Measurements from ENCODE around the gene ZNF264.

ZNF264 gene
- 55.4 to 81.7 (median 56.2) reads per million in 3 donors for total RNA-seq

- peaks cover 29% of the 10 kb centered on the region for H3K36me3 ChIP-seq (ENCODE audit: control insufficient read depth, insufficient read depth, low read length)
- DNase-seq, result peak; percentile 69 to 78 (median 74)
These were observed at the start of gene ZNF264 for GRCh38 chr19:57191141-57192076. Gene ZNF264, plus strand, starts transcription at chr19:57191500. Its CDS starts 414 bp downstream, at chr19:57191914.

GRCh38 chr19:57141699-57142098 lies 49.6 kb upstream of the ZNF264 start:
- no peaks in the 10 kb centered on the region for H3K9me3 ChIP-seq (ENCODE audit: control insufficient read depth, low read length)
- H3K36me3 ChIP-seq (ENCODE audit: control insufficient read depth, insufficient read depth, low read length), result no peaks in the 10 kb centered on the region
- no peak overlapping the region for H3K27ac ChIP-seq (ENCODE audit: insufficient read depth, low read length, poor library complexity, severe bottlenecking)
- no peaks in the 10 kb centered on the region for H3K27me3 ChIP-seq (replicated peaks; ENCODE audit: control insufficient read depth, insufficient read depth, low read length, poor library complexity, severe bottlenecking)
- no peak for DNase-seq
- no peak overlapping the region for H3K4me3 ChIP-seq (ENCODE audit: insufficient read depth, low read depth, low read length, poor library complexity, severe bottlenecking)
- no peaks in the 10 kb centered on the region for H3K4me1 ChIP-seq (ENCODE audit: control insufficient read depth, insufficient read depth, low read length, poor library complexity, severe bottlenecking)

More at GRCh38 chr19:57191141-57192076, at the start of gene ZNF264:
- Histone ChIP-seq H3K27ac (ENCODE audit: insufficient read depth, low read length, poor library complexity, severe bottlenecking) (peak within 1 kb of the TSS; percentile 83), H3K4me3 (ENCODE audit: insufficient read depth, low read depth, low read length, poor library complexity, severe bottlenecking) (peak within 1 kb of the TSS; percentile 85), H3K9me3 (ENCODE audit: control insufficient read depth, low read length) (no peaks in the 10 kb centered on the region), H3K27me3 (replicated peaks; ENCODE audit: control insufficient read depth, insufficient read depth, low read length, poor library complexity, severe bottlenecking) (no peaks in the 10 kb centered on the region), H3K4me1 (ENCODE audit: control insufficient read depth, insufficient read depth, low read length, poor library complexity, severe bottlenecking) (peaks cover 13% of the 10 kb centered on the region)

DNA sequence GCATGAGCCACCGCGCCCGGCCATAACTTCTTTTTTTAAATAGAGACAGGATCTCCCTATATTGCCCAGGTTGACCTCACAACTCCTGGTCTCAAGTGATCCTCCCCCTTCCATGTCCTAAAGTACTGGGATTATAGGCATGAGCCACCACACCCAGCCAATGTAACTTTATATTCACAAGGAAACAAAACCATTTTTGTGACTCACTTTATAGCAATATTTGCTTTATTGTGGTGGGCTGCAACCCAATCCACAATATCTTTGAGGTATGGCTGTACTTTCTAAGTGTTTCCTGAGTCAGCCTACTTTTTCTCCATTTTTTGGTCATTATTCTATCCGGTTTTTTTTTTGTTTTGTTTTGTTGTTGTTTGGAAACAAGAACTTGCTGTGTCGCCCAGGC lies 38.4 kb upstream of the ZNF264 start:
- Histone ChIP-seq H3K9me3 (ENCODE audit: control insufficient read depth, low read length) (no peaks in the 10 kb centered on the region), H3K36me3 (ENCODE audit: control insufficient read depth, insufficient read depth, low read length) (no peaks in the 10 kb centered on the region), H3K27ac (ENCODE audit: insufficient read depth, low read length, poor library complexity, severe bottlenecking) (no peak overlapping the region), H3K27me3 (replicated peaks; ENCODE audit: control insufficient read depth, insufficient read depth, low read length, poor library complexity, severe bottlenecking) (no peaks in the 10 kb centered on the region), H3K4me3 (ENCODE audit: insufficient read depth, low read depth, low read length, poor library complexity, severe bottlenecking) (no peak overlapping the region), H3K4me1 (ENCODE audit: control insufficient read depth, insufficient read depth, low read length, poor library complexity, severe bottlenecking) (no peaks in the 10 kb centered on the region)
- DNase-seq, result no peak

- Histone ChIP-seq H3K36me3 (ENCODE audit: control insufficient read depth, insufficient read depth, low read length) (no peaks in the 10 kb centered on the region), H3K9me3 (ENCODE audit: control insufficient read depth, low read length) (no peaks in the 10 kb centered on the region), H3K4me3 (ENCODE audit: insufficient read depth, low read depth, low read length, poor library complexity, severe bottlenecking) (no peak overlapping the region), H3K4me1 (ENCODE audit: control insufficient read depth, insufficient read depth, low read length, poor library complexity, severe bottlenecking) (no peaks in the 10 kb centered on the region), H3K27me3 (replicated peaks; ENCODE audit: control insufficient read depth, insufficient read depth, low read length, poor library complexity, severe bottlenecking) (no peaks in the 10 kb centered on the region), H3K27ac (ENCODE audit: insufficient read depth, low read length, poor library complexity, severe bottlenecking) (no peak overlapping the region)
- DNase-seq, result no peak
These were observed 29.2 kb upstream of the ZNF264 start for GRCh38 chr19:57161985-57162539.

DNA sequence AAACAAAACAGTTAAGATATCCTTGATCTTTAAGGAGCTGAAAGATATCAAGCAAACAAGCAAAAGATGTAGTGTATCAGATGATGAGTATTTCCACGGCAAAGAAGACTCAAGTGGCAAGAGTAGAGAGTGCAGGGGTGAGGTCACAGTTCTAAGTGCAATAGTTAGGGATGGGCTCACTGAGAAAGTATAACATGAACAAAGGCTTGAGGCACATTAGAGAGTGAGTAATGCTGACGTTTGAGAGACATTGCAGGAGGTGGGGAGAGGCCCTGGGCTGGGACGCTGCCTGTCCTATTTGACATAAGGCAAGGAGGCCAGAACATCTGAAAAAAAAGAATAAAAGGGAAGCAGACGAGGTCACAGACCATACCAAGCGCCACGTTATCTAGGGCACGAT lies 25.5 kb upstream of the ZNF264 start:
- H3K36me3 ChIP-seq (ENCODE audit: control insufficient read depth, insufficient read depth, low read length), result no peaks in the 10 kb centered on the region
- DNase-seq, result no peak
- no peaks in the 10 kb centered on the region for H3K4me1 ChIP-seq (ENCODE audit: control insufficient read depth, insufficient read depth, low read length, poor library complexity, severe bottlenecking)
- H3K4me3 ChIP-seq (ENCODE audit: insufficient read depth, low read depth, low read length, poor library complexity, severe bottlenecking), result no peak overlapping the region
- H3K9me3 ChIP-seq (ENCODE audit: control insufficient read depth, low read length), result no peaks in the 10 kb centered on the region
- H3K27me3 ChIP-seq (replicated peaks; ENCODE audit: control insufficient read depth, insufficient read depth, low read length, poor library complexity, severe bottlenecking), result no peaks in the 10 kb centered on the region
- no peak overlapping the region for H3K27ac ChIP-seq (ENCODE audit: insufficient read depth, low read length, poor library complexity, severe bottlenecking)

DNA sequence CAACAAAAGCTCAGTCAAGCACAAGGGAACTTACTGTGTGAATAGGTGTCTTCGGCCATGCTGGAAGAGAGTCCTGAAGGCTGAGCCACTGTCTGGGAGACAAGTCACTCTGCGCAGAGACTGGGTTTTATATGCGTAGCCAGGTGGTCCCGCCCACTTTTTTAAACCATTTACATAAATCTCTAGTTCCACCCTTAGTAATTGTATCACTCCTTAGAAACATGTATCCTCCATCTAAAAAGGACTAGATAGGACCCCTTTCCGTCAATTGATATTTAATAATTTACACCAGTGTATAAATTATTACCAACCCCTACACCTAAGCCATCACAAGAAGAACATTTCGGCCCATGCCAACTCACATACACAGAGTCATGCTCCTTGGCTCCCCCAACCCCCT lies 23.9 kb upstream of the ZNF264 start, which contains the start of gene DUXA:
TSS of gene DUXA (minus strand) at position 101 of the 400 bp plus-strand sequence. CDS start at position 59, 42 bp downstream.
- Histone ChIP-seq H3K4me1 (ENCODE audit: control insufficient read depth, insufficient read depth, low read length, poor library complexity, severe bottlenecking) (no peaks in the 10 kb centered on the region), H3K27me3 (replicated peaks; ENCODE audit: control insufficient read depth, insufficient read depth, low read length, poor library complexity, severe bottlenecking) (no peaks in the 10 kb centered on the region), H3K9me3 (ENCODE audit: control insufficient read depth, low read length) (no peaks in the 10 kb centered on the region), H3K36me3 (ENCODE audit: control insufficient read depth, insufficient read depth, low read length) (no peaks in the 10 kb centered on the region), H3K27ac (ENCODE audit: insufficient read depth, low read length, poor library complexity, severe bottlenecking) (no peak within 1 kb of the TSS), H3K4me3 (ENCODE audit: insufficient read depth, low read depth, low read length, poor library complexity, severe bottlenecking) (no peak within 1 kb of the TSS)
- no peak for DNase-seq

- Histone ChIP-seq H3K4me1 (ENCODE audit: control insufficient read depth, insufficient read depth, low read length, poor library complexity, severe bottlenecking) (no peaks in the 10 kb centered on the region), H3K27me3 (replicated peaks; ENCODE audit: control insufficient read depth, insufficient read depth, low read length, poor library complexity, severe bottlenecking) (no peaks in the 10 kb centered on the region), H3K27ac (ENCODE audit: insufficient read depth, low read length, poor library complexity, severe bottlenecking) (no peak overlapping the region), H3K36me3 (ENCODE audit: control insufficient read depth, insufficient read depth, low read length) (no peaks in the 10 kb centered on the region), H3K4me3 (ENCODE audit: insufficient read depth, low read depth, low read length, poor library complexity, severe bottlenecking) (peak overlapping the region; percentile 37), H3K9me3 (ENCODE audit: control insufficient read depth, low read length) (no peaks in the 10 kb centered on the region)
- peak; percentile 9 to 35 (median 30) for DNase-seq
These were observed 19.7 kb upstream of the ZNF264 start for GRCh38 chr19:57171551-57172081.

DNA sequence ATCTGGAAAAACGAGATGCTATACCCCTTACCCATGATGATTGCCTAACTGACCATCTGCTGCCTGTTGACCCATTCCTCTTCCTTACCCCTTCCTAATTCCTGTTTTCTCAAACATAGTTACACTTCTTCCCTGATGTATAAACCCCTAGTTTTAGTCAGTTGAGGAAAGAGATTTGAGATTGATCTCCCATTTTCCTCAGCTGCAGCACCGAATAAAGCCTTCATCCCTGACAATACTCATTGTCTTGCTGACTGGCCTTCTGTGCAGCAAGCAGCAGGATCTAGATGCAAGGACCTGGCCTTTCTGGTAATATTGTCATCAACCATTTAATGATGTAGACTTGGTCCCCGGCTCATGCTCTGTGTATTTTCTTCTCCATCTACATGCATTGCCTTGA lies 999 bp upstream of the ZNF264 start:
- Histone ChIP-seq H3K9me3 (ENCODE audit: control insufficient read depth, low read length) (no peaks in the 10 kb centered on the region), H3K4me3 (ENCODE audit: insufficient read depth, low read depth, low read length, poor library complexity, severe bottlenecking) (no peak overlapping the region), H3K36me3 (ENCODE audit: control insufficient read depth, insufficient read depth, low read length) (peaks cover 19% of the 10 kb centered on the region), H3K27ac (ENCODE audit: insufficient read depth, low read length, poor library complexity, severe bottlenecking) (no peak overlapping the region), H3K27me3 (replicated peaks; ENCODE audit: control insufficient read depth, insufficient read depth, low read length, poor library complexity, severe bottlenecking) (no peaks in the 10 kb centered on the region), H3K4me1 (ENCODE audit: control insufficient read depth, insufficient read depth, low read length, poor library complexity, severe bottlenecking) (peaks cover 13% of the 10 kb centered on the region)
- DNase-seq, result no peak

DNA sequence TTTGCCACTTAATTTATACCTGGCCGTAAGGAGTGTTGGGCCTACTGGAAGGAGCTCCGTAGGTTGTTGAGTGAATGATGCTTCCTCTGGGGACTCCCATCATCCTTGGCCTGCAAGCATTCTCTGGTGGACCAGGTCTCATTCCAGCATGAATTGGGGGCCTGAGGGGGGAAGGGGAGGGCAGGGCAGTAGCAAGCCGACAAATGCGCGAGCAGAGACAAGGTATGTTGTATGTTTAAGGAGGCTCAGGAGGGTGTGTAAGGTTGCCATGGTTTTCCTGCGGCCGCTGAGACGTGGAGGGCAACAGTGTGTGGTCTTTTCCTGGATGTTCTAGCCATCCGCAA lies 749 bp downstream of the ZNF264 start:
- Histone ChIP-seq H3K9me3 (ENCODE audit: control insufficient read depth, low read length) (no peaks in the 10 kb centered on the region), H3K27ac (ENCODE audit: insufficient read depth, low read length, poor library complexity, severe bottlenecking) (peak overlapping the region; percentile 83), H3K27me3 (replicated peaks; ENCODE audit: control insufficient read depth, insufficient read depth, low read length, poor library complexity, severe bottlenecking) (no peaks in the 10 kb centered on the region), H3K4me1 (ENCODE audit: control insufficient read depth, insufficient read depth, low read length, poor library complexity, severe bottlenecking) (peaks cover 13% of the 10 kb centered on the region), H3K4me3 (ENCODE audit: insufficient read depth, low read depth, low read length, poor library complexity, severe bottlenecking) (peak overlapping the region; percentile 85), H3K36me3 (ENCODE audit: control insufficient read depth, insufficient read depth, low read length) (peaks cover 36% of the 10 kb centered on the region)
- DNase-seq, result no peak

- Histone ChIP-seq H3K4me1 (ENCODE audit: control insufficient read depth, insufficient read depth, low read length, poor library complexity, severe bottlenecking) (peaks cover 13% of the 10 kb centered on the region), H3K4me3 (ENCODE audit: insufficient read depth, low read depth, low read length, poor library complexity, severe bottlenecking) (no peak overlapping the region), H3K36me3 (ENCODE audit: control insufficient read depth, insufficient read depth, low read length) (peaks cover 37% of the 10 kb centered on the region), H3K27ac (ENCODE audit: insufficient read depth, low read length, poor library complexity, severe bottlenecking) (no peak overlapping the region), H3K9me3 (ENCODE audit: control insufficient read depth, low read length) (no peaks in the 10 kb centered on the region), H3K27me3 (replicated peaks; ENCODE audit: control insufficient read depth, insufficient read depth, low read length, poor library complexity, severe bottlenecking) (no peaks in the 10 kb centered on the region)
- DNase-seq, result no peak
These were observed 1.7 kb downstream of the ZNF264 start for GRCh38 chr19:57192993-57193392.

Measured in effector memory CD4-positive, alpha-beta T cell (primary cell).